M059J (cell line): ENCODE data around the gene GABPB1. TPM values are rescaled to one million over a fixed set of nuclear protein-coding genes. Genes with fewer than 3 reads are reported as not detected.

Experiments
- DNase-seq: peaks from one replicate; pipeline ENCODE4 v3.0.0-alpha.2; 2012; ENCODE audit warnings: low read depth
- total RNA-seq: library from RNA; depleted of rRNA; stranded (reverse); fragments of >200 nt; shearing (Covaris generic); gene quantifications from 2 replicates; pipeline ENCODE4 v1.2.3, GENCODE V29; 2014; rRNA removed

Gene GABPB1
- total RNA-seq, 1 experiment from 2014 or later, result 41.8 TPM

GRCh38 chr15:50244153-50244552, 110.8 kb downstream of the GABPB1 start:
- no peak for DNase-seq

- DNase-seq, result peak; percentile 53
These were observed 113.1 kb downstream of the GABPB1 start for GRCh38 chr15:50241684-50242450.

GRCh38 chr15:50238255-50238654, 116.7 kb downstream of the GABPB1 start:
- DNase-seq, result no peak

- no peak for DNase-seq
These were observed 118.6 kb downstream of the GABPB1 start for GRCh38 chr15:50236433-50236832.

- DNase-seq, result no peak
These were observed 119.2 kb downstream of the GABPB1 start for GRCh38 chr15:50235794-50236193.

GRCh38 chr15:50234764-50235163, 120.2 kb downstream of the GABPB1 start:
- DNase-seq, result no peak

- DNase-seq, result no peak
These were observed 121.7 kb downstream of the GABPB1 start for GRCh38 chr15:50233192-50233736.

GRCh38 chr15:50232791-50233190, 122.2 kb downstream of the GABPB1 start:
- no peak for DNase-seq

- DNase-seq, result no peak
These were observed 123.2 kb downstream of the GABPB1 start for GRCh38 chr15:50231761-50232160.

GRCh38 chr15:50229336-50229735, 125.7 kb downstream of the GABPB1 start:
- no peak for DNase-seq

GRCh38 chr15:50228866-50229265, 126.1 kb downstream of the GABPB1 start:
- no peak for DNase-seq

- peak; percentile 88 for DNase-seq
These were observed 127.9 kb downstream of the GABPB1 start for GRCh38 chr15:50227076-50227475.

- no peak for DNase-seq
These were observed 129.1 kb downstream of the GABPB1 start for GRCh38 chr15:50225938-50226337.

Other genes with a start within 250 kb of the GABPB1 start
- 0.89 and 2.1 TPM in 2 replicates for gene ATP8B4, start 236.0 kb downstream of the GABPB1 start, total RNA-seq
- gene SLC27A2, start 173.0 kb downstream of the GABPB1 start, total RNA-seq, result 43.0 and 60.3 TPM in 2 replicates
- 0.05 and 0.10 TPM in 2 replicates for gene HDC, start 89.5 kb downstream of the GABPB1 start, total RNA-seq
- 24.6 and 44.1 TPM in 2 replicates for gene USP8, start 69.2 kb upstream of the GABPB1 start, total RNA-seq
- gene USP50, start 191.5 kb upstream of the GABPB1 start, total RNA-seq, result not detected in 2 replicates